ENCODE measurements around the gene QSOX2. TPM values are rescaled to one million over a fixed set of nuclear protein-coding genes. Genes with fewer than 3 reads are reported as not detected.
"Not testable (repeated sequence)": the region's sequence is repeated elsewhere in the genome, so short reads cannot be mapped to it uniquely, and the experiment has no call there.

The QSOX2 gene
- total RNA-seq, 1 experiment from 2014 or later: 48.0 TPM

DNA sequence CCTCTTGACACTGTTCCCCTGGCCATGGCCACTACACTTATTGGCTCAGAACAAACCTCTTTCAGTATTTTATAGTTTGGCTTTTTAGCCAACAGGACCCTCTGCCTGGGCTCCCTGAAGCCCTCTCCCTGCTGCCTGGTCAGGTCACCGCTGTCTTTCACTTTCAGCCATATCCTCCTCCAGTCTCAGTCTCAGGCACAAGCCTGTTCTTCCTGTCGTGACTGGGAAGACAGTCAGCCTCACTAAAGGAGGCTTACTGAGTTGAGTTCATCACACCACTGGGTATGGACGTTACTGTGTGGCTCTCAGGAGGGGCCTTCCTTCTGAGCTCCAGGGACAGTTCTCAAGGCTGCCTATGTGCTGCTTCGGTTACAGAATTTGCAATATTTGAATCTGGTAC lies 2.0 kb downstream of the QSOX2 start:
- H3K4me1 ChIP-seq: peaks cover 14% of the 10 kb centered on the region
- DNase-seq: no peak
- peaks cover 27% of the 10 kb centered on the region for H3K27me3 ChIP-seq

DNA sequence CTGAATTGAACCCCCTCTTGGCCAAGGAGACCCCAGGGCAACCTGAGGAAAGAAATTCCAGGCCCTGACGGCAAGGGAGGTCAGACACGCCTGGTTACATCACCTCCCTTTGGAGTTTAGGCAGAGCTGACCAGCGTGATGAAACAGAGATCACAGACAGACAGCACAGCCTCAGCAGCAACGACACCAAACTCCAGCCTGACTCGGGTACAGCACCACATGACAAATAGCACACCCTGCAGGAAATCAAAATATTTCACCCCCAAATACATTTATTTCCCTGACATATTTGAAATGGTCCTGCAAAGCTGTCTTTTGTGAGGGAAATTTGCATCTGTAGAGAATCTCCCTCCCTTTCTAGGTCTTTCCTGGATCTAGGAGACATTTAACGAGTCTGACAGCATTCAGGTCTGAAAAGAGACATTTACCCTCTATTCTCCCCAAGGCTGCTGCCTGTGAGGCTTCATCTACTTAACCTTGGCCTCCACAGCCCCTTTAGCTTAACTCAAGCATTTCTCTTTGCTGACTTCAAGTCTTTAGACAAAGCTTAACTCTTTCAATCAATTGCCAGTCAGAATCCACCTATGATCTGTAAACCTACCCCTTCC lies 2.6 kb downstream of the QSOX2 start:
- Histone ChIP-seq H3K27me3 (peaks cover 21% of the 10 kb centered on the region), H3K4me1 (peaks cover 17% of the 10 kb centered on the region)
- no peak for DNase-seq

More for the DNA sequence above, 2.0 kb downstream of the QSOX2 start:
- Histone ChIP-seq H3K4me3 (no peak overlapping the region), H3K36me3 (peaks cover 5% of the 10 kb centered on the region), H3K27ac (no peak overlapping the region), H3K9me3 (replicated peaks) (no peaks in the 10 kb centered on the region)

DNA sequence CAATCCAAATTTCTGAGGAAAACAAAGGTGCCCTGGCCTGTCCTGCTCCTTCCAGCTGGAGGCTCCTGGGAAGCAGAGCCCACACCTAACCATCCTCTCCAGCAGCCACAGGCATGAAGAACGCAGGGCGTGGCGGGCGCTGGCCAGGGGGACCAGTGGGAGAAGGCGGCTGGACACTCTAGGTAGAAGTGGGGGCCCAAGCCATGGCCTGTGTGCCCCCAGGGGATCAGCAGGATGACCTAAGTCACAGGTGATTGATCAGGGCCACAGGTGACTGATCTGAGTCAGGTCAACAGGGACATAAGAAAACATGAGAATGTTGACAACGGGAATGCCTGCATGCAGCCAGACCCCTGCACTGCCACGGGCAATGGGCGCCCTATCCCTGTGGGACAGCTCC lies 3.4 kb downstream of the QSOX2 start:
- Histone ChIP-seq H3K36me3 (peaks cover 5% of the 10 kb centered on the region), H3K4me1 (peaks cover 22% of the 10 kb centered on the region), H3K27ac (no peak overlapping the region), H3K9me3 (replicated peaks) (no peaks in the 10 kb centered on the region), H3K4me3 (no peak overlapping the region), H3K27me3 (peaks cover 13% of the 10 kb centered on the region)
- no peak for DNase-seq

More for the DNA sequence above, 2.6 kb downstream of the QSOX2 start:
- no peak overlapping the region for H3K4me3 ChIP-seq
- H3K36me3 ChIP-seq: peaks cover 5% of the 10 kb centered on the region
- H3K27ac ChIP-seq: no peak overlapping the region
- no peaks in the 10 kb centered on the region for H3K9me3 ChIP-seq (replicated peaks)

DNA sequence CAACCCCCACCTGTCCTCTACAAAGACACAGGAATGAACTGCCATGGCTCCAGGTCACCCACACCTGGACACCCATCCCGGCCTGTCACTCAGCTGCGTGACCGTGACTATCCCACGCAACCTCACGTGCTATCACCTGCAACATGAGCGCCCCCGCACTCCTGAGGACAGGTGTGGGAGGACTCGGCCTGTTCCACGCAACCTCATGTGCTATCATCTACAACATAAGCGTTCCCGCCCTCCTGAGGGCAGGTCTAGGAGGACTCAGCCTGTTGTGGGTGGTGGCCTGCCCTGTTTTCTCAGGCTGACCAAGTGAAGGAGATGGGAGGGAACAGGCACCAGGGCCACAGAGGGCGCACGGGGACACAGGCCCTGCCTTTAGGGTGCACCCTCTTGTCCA lies 4.1 kb downstream of the QSOX2 start:
- no peaks in the 10 kb centered on the region for H3K9me3 ChIP-seq (replicated peaks)
- H3K27ac ChIP-seq: no peak overlapping the region
- H3K4me1 ChIP-seq: peaks cover 22% of the 10 kb centered on the region
- no peak for DNase-seq
- H3K27me3 ChIP-seq: peaks cover 6% of the 10 kb centered on the region
- H3K36me3 ChIP-seq: peaks cover 6% of the 10 kb centered on the region
- no peak overlapping the region for H3K4me3 ChIP-seq

DNA sequence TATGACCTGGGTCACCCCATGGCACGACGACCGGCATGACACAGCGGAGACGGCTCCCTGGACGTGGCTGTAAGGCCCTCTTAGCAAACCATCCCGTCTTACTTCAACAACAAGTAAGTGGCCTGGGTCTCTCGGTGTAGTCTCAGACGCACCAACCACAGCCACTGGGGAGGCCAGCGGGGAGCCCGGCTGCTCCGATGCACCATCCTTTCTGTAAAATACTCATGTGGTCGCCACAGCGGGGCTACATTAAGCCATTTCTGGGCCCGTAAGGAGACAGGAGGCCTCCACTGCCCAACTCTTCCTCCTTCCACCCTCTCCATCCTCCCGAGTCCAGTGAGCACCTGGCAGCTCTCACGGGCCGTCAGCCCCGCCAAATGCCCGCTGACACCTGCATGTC lies 4.7 kb downstream of the QSOX2 start:
- no peak overlapping the region for H3K27ac ChIP-seq
- no peak overlapping the region for H3K4me3 ChIP-seq
- H3K4me1 ChIP-seq: peaks cover 18% of the 10 kb centered on the region
- H3K27me3 ChIP-seq: no peaks in the 10 kb centered on the region
- H3K9me3 ChIP-seq (replicated peaks): no peaks in the 10 kb centered on the region
- peaks cover 8% of the 10 kb centered on the region for H3K36me3 ChIP-seq
- no peak for DNase-seq

DNA sequence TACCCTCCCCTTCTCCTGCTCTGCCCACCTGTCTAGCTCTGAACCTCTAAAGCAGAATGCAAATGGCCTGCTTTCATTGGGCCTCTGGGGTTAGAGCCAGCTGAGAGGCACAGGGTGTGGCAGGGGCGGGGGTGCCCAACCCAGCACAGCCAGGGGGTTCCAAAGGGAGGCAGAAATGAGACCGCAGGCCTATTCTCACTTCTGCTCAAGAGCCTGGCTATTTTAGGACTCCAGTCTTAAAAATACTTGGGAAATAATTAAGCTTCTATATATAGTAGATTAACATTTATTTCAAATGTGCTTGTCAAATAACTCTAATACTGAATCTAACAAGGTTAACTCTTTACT lies 5.7 kb downstream of the QSOX2 start:
- no peak overlapping the region for H3K27ac ChIP-seq
- no peak for DNase-seq
- H3K36me3 ChIP-seq: peaks cover 17% of the 10 kb centered on the region
- H3K27me3 ChIP-seq: no peaks in the 10 kb centered on the region
- H3K4me3 ChIP-seq: no peak overlapping the region
- no peaks in the 10 kb centered on the region for H3K9me3 ChIP-seq (replicated peaks)
- H3K4me1 ChIP-seq: peaks cover 18% of the 10 kb centered on the region

DNA sequence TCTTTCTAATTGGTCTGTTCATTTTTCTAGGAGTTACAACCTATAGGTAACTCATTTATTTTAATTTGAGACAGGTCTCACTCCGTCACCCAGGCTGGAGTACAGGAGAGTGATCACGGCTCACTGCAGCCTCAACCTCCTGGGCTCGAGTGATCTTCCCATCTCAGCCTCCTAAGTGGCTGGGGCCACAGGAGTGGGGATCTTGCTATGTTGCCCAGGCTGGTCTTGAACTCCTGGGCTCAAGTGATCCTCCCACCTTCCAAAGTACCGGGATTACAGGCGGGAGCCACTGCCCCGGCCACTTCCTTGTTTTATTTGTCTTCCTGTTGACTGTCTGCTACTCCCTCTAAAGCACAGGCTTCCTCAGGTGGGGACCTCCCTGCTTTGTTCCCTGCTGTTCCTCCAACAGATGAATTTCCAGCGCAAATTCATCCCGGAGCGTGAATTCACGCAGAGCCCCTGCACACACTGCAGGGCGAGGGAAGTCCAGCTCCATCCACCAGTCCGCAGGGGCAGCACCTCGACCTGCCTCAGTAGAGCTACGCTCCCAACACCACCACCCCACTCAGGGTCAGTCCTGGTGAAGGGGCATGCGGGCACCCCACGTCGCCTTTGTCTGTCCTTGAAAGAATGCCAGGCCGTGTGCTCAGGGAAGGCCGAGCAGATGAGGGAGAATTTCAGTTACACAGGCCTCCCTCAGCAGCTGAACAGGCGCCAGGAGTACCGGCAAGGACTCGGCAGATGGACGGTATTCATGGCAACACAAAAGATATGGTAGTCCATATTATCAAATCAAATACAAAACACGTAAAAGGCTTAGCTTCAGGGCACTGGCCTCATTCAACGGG lies 6.3 kb downstream of the QSOX2 start:
- Histone ChIP-seq H3K27ac (no peak overlapping the region), H3K36me3 (peaks cover 20% of the 10 kb centered on the region), H3K4me1 (peaks cover 18% of the 10 kb centered on the region), H3K27me3 (no peaks in the 10 kb centered on the region), H3K4me3 (no peak overlapping the region), H3K9me3 (replicated peaks) (no peaks in the 10 kb centered on the region)
- DNase-seq: no peak

DNA sequence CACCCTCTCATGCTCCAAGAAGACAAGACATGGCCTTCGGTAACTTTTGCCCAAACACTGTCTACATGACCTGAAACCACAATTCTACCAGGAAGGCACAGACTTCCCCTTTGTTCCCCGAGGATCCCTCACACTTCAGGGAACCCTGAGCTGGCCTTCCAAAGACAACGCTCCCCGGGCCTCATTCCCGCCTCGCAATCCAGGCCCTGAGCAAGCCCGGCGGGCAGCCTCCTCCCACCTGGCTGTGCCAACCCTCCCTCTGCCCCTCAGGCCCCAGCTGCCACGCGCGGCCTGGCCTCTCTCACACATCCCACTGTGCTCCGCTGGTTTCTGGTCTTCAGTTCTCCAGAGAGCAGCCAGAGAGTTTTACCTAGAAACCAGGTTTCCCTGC lies 7.3 kb downstream of the QSOX2 start:
- DNase-seq: no peak
- Histone ChIP-seq H3K27ac (no peak overlapping the region), H3K36me3 (peaks cover 20% of the 10 kb centered on the region), H3K4me3 (no peak overlapping the region), H3K27me3 (no peaks in the 10 kb centered on the region), H3K4me1 (peaks cover 19% of the 10 kb centered on the region), H3K9me3 (replicated peaks) (no peaks in the 10 kb centered on the region)

DNA sequence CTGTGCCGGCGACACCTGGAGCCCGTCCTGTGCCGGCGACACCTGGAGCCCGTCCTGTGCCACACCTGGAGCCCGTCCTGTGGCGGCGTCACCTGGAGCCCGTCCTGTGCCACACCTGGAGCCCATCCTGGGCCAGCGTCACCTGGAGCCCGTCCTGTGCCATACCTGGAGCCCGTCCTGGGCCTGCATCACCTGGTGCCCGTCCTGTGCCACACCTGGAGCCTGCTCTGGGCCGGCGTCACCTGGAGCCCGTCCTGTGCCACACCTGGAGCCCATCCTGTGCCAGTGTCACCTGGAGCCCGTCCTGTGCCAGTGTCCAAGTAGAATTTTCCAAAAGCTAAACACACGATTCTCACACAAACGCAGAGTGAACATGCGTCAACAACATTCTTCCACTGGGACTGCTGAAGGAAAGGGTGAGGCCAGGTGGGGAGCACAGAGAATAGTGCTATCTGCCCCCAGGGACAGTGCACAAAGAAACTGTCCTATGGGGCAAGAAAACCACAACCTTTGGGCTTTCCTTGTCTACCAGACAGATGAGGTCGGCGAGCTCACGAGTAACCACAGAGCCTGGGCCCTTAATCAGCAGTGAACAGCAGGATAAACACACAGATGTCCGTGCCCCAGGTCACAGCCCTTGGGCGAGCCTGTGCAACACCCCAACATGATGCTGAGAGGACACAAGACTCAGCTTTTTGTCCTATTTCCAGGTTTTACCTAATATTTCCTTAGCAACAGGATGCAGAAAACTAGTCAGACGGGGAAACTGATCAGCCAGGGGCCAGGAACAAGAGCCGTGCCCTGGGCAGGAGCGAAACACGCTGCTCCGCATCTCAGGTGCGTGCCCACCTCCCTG lies 7.9 kb downstream of the QSOX2 start:
- no peaks in the 10 kb centered on the region for H3K27me3 ChIP-seq
- no peak overlapping the region for H3K27ac ChIP-seq
- H3K9me3 ChIP-seq (replicated peaks): no peaks in the 10 kb centered on the region
- DNase-seq: no peak
- H3K4me3 ChIP-seq: no peak overlapping the region
- peaks cover 20% of the 10 kb centered on the region for H3K36me3 ChIP-seq
- peaks cover 21% of the 10 kb centered on the region for H3K4me1 ChIP-seq

DNA sequence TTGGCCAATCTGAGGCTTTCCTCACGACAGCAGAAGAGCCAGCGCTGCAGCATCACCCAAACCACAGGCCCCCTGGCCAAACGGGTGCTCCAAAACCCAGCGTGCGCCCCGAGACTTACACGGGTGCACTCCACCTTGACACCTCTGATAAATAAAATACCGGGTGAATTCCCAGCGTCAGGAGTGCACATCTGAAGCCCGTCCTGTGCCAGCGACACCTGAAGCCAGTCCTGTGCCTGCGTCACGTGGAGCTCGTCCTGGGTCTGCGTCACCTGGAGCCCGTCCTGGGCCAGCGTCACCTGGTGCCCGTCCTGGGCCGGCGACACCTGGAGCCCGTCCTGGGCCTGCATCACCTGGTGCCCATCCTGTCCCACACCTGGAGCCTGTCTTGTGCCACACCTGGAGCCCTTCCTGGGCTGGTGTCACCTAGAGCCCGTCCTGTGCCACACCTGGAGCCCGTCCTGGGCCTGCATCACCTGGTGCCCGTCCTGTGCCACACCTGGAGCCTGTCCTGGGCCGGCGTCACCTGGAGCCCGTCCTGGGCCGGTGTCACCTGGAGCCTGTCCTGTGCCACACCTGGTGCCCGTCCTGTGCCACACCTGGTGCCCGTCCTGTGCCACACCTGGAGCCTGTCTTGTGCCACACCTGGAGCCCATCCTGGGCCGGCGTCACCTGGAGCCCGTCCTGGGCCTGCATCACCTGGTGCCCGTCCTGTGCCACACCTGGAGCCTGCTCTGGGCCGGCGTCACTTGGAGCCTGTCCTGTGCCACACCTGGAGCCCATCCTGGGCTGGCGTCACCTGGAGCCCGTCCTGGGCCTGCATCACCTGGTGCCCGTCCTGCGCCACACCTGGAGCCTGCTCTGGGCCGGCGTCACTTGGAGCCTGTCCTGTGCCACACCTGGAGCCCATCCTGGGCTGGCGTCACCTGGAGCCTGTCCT lies 8.9 kb downstream of the QSOX2 start:
- H3K4me3 ChIP-seq; H3K9me3 ChIP-seq (replicated peaks); H3K27ac ChIP-seq; DNase-seq; H3K27me3 ChIP-seq: not testable (repeated sequence)
- H3K36me3 ChIP-seq: peaks cover 20% of the 10 kb centered on the region
- H3K4me1 ChIP-seq: peaks cover 21% of the 10 kb centered on the region

DNA sequence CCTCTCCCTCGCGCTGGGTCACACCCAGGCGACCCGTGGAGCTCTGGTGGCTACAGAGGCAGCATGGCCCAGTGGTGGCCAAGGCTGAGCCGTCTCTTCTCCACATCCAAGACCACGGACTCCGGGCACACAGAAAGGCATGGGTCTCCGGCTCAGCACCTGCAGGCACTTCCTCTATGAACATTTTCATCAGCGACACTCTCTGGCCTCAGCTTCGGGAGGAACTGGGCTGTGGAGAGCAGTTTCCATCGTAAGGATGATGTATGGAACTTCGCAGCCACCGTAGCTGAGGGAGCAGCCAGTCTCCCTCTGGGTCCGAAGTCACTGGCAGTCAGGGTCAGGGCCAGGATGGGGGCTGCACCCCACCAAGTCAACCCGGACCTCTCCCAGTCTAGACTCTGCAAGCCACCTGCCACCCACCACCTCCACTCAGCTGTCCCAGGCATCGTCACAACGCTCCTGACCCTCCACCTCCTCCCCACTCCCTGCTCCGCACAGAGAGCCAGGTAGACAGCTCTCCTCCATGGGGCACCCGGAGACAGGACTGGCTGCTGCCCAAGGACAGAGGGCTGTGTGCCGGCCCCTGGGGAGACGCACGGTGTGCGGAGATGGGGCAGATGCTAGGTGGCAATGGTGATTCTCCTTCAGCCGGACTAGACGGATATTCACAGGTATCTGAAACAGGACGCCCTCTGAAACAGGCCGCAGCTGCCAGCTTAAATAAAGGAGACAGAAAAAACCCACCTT lies 9.7 kb downstream of the QSOX2 start:
- Histone ChIP-seq H3K4me3 (no peak overlapping the region), H3K4me1 (peaks cover 21% of the 10 kb centered on the region), H3K36me3 (peaks cover 22% of the 10 kb centered on the region), H3K27me3 (no peaks in the 10 kb centered on the region), H3K9me3 (replicated peaks) (no peaks in the 10 kb centered on the region), H3K27ac (no peak overlapping the region)
- no peak for DNase-seq

DNA sequence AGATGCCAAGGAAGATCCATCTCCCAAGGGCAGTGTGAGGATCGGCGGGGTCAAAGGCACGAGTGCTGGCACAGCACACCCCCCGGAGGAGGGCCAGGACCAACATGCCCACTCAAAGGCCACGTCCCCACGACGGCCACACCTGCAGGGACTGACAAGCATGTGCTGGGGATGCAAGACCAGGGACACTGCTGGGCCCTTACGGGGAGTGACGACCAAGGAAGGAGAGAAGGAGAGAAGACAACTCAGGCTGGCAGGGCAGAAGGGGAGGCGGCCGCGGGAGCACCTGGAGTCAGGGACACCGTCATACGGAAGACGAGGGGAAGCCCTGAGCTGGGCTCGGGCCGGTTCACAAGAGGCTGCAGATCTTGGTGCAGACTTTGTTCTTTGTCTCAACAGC lies 10.4 kb downstream of the QSOX2 start:
- no peaks in the 10 kb centered on the region for H3K27me3 ChIP-seq
- no peak overlapping the region for H3K27ac ChIP-seq
- DNase-seq: no peak
- peaks cover 22% of the 10 kb centered on the region for H3K36me3 ChIP-seq
- no peaks in the 10 kb centered on the region for H3K9me3 ChIP-seq (replicated peaks)
- no peak overlapping the region for H3K4me3 ChIP-seq
- peaks cover 21% of the 10 kb centered on the region for H3K4me1 ChIP-seq

DNA sequence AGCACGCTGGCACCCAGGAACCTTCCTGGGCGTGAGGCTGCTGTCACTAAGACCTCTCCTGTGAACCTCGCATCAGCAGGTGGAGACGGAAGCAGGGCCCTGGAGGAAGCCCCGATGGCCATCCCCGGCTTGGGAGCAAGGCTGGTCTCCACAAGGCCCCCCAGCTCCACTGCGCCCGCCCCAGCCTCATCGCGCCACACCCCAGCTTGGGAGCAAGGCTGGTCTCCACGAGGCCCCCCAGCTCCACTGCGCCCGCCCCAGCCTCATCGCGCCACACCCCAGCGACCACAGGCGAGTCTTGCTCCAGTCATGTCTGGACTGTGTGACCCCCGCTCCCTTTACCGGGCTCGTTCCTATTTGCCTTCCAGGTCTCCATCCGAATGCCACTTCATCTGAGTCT lies 11.0 kb downstream of the QSOX2 start:
- H3K27ac ChIP-seq: no peak overlapping the region
- no peak overlapping the region for H3K4me3 ChIP-seq
- H3K9me3 ChIP-seq (replicated peaks): no peaks in the 10 kb centered on the region
- H3K27me3 ChIP-seq: no peaks in the 10 kb centered on the region
- H3K4me1 ChIP-seq: peaks cover 21% of the 10 kb centered on the region
- DNase-seq: no peak
- H3K36me3 ChIP-seq: peaks cover 22% of the 10 kb centered on the region

DNA sequence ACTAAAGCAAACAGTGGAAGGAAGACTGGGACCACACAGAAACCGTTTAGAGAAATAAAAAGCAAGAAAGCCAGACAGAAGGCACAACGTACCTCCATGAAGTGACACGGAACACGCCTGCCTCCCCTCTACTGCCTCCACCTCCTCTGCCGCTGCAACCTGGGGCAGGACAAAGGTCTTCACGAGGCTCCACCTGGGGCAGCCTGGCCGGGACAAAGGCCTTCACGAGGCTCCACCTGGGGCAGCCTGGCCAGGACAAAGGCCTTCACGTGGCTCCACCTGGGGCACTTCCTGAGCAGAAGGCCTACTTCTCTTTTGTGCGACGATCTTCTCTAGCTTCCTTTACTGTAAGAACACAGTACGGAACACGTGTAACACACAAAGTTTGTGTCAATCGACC lies 11.7 kb downstream of the QSOX2 start:
- Histone ChIP-seq H3K4me3 (no peak overlapping the region), H3K27me3 (no peaks in the 10 kb centered on the region), H3K9me3 (replicated peaks) (no peaks in the 10 kb centered on the region), H3K27ac (peak overlapping the region; percentile 9; the same call in 1 of the 2 replicates), H3K4me1 (peaks cover 21% of the 10 kb centered on the region), H3K36me3 (peaks cover 22% of the 10 kb centered on the region)
- no peak for DNase-seq
